NCI-H82 treated with DMSO at 0.1 percent for 48 hours (cell line): ENCODE measurements around the gene KRT86.
"Not testable (repeated sequence)": the region's sequence is repeated elsewhere in the genome, so short reads cannot be mapped to it uniquely, and the experiment has no call there.

ENCODE experiments used
- DNase-seq: peaks from one replicate; lab custom pipeline; 2025; ENCODE audit not compliant: unreplicated experiment; lab: John Stamatoyannopoulos, UW

Gene KRT86

GRCh38 chr12:52290483-52291134, 16.2 kb downstream of the KRT86 start:
- not testable (repeated sequence) for DNase-seq

- no peak for DNase-seq
Observed at GRCh38 chr12:52291267-52291935, 17.0 kb downstream of the KRT86 start, which contains the start of gene KRT81. KRT81 (minus strand) TSS chr12:52291534; CDS start chr12:52291465, 69 bp downstream.

GRCh38 chr12:52293926-52294325, 19.5 kb downstream of the KRT86 start:
- DNase-seq, result no peak

- DNase-seq, result no peak
Observed at GRCh38 chr12:52294803-52295202, 20.4 kb downstream of the KRT86 start.

GRCh38 chr12:52295663-52296062, 21.2 kb downstream of the KRT86 start:
- DNase-seq, result no peak

- no peak for DNase-seq
Observed at GRCh38 chr12:52296572-52297215, 22.2 kb downstream of the KRT86 start.

- no peak for DNase-seq
Observed at GRCh38 chr12:52298677-52299190, 24.3 kb downstream of the KRT86 start.

GRCh38 chr12:52300796-52301691, 26.6 kb downstream of the KRT86 start:
- no peak for DNase-seq

GRCh38 chr12:52301721-52302120, 27.3 kb downstream of the KRT86 start:
- DNase-seq, result not testable (repeated sequence)

- not testable (repeated sequence) for DNase-seq
Observed at GRCh38 chr12:52302242-52302914, 27.9 kb downstream of the KRT86 start.

GRCh38 chr12:52304941-52305411, 30.5 kb downstream of the KRT86 start:
- not testable (repeated sequence) for DNase-seq

GRCh38 chr12:52305921-52306705, 31.7 kb downstream of the KRT86 start:
- no peak for DNase-seq

- DNase-seq, result no peak
Observed at GRCh38 chr12:52306731-52307130, 32.3 kb downstream of the KRT86 start.

GRCh38 chr12:52307836-52308805, 33.7 kb downstream of the KRT86 start:
- no peak for DNase-seq

GRCh38 chr12:52308806-52309425, 34.5 kb downstream of the KRT86 start:
- DNase-seq, result no peak

- no peak for DNase-seq
Observed at GRCh38 chr12:52310622-52311284, 36.3 kb downstream of the KRT86 start.

GRCh38 chr12:52311285-52311648, 36.8 kb downstream of the KRT86 start:
- no peak for DNase-seq
